ENCODE data around the gene RAB6B.

GRCh38 chr3:133883641-133884040 is 12.0 kb downstream of the RAB6B start:
- TF ChIP-seq POLR2A (IDR thresholded peaks at IDR 0.05) = no peak
- TF ChIP-seq CTCF (IDR thresholded peaks at IDR 0.05 in 8 of 11, conservative IDR thresholded peaks at IDR 0.05 in 3 of 11) = no peak
- TF ChIP-seq POLR2AphosphoS5 (IDR thresholded peaks at IDR 0.05) = no peak
